ENCODE measurements around the gene KIF9.
"Not testable (repeated sequence)": the region's sequence is repeated elsewhere in the genome, so short reads cannot be mapped to it uniquely, and the experiment has no call there.

KIF9 gene

GRCh38 chr3:47282424-47283192 is at the start of gene KIF9, which contains the start of gene KLHL18:
Gene KIF9, minus strand, starts transcription at chr3:47282799. Its CDS starts 5,425 bp downstream, at chr3:47277374.
Gene KLHL18, plus strand, starts transcription at chr3:47282944. Its CDS starts 22 bp downstream, at chr3:47282966.
- DNase-seq, result peak; percentile 88

GRCh38 chr3:47324278-47324865 is 41.8 kb upstream of the KIF9 start:
- peak; percentile 31 for DNase-seq

- no peak for DNase-seq
Observed at GRCh38 chr3:47323431-47324277, 41.1 kb upstream of the KIF9 start.

GRCh38 chr3:47319956-47320355 is 37.4 kb upstream of the KIF9 start:
- no peak for DNase-seq

- no peak for DNase-seq
Observed at GRCh38 chr3:47318916-47319315, 36.3 kb upstream of the KIF9 start.

- DNase-seq, result not testable (repeated sequence)
Observed at GRCh38 chr3:47316151-47316550, 33.6 kb upstream of the KIF9 start.

- no peak for DNase-seq
Observed at GRCh38 chr3:47315069-47315647, 32.6 kb upstream of the KIF9 start.

GRCh38 chr3:47314056-47314764 is 31.6 kb upstream of the KIF9 start:
- no peak for DNase-seq

GRCh38 chr3:47313341-47314055 is 30.9 kb upstream of the KIF9 start:
- DNase-seq, result no peak

GRCh38 chr3:47310391-47310790 is 27.8 kb upstream of the KIF9 start:
- DNase-seq, result no peak

- not testable (repeated sequence) for DNase-seq
Observed at GRCh38 chr3:47309231-47309630, 26.6 kb upstream of the KIF9 start.

- no peak for DNase-seq
Observed at GRCh38 chr3:47306022-47306421, 23.4 kb upstream of the KIF9 start.

GRCh38 chr3:47301456-47301855 is 18.9 kb upstream of the KIF9 start:
- DNase-seq, result no peak

- DNase-seq, result no peak
Observed at GRCh38 chr3:47299381-47300318, 17.1 kb upstream of the KIF9 start.

- no peak for DNase-seq
Observed at GRCh38 chr3:47298439-47298838, 15.8 kb upstream of the KIF9 start.

GRCh38 chr3:47296562-47297302 is 14.1 kb upstream of the KIF9 start:
- DNase-seq, result no peak

GRCh38 chr3:47295976-47296375 is 13.4 kb upstream of the KIF9 start:
- DNase-seq, result no peak

GRCh38 chr3:47295322-47295721 is 12.7 kb upstream of the KIF9 start:
- DNase-seq, result no peak

GRCh38 chr3:47294392-47294791 is 11.8 kb upstream of the KIF9 start:
- no peak for DNase-seq

GRCh38 chr3:47293822-47294221 is 11.2 kb upstream of the KIF9 start:
- DNase-seq, result no peak

Measured in NCI-H345 (cell line).